GM18499 (cell line): Measurements from ENCODE around the gene IFFO2.

Experiments used
- ATAC-seq: cut with Tn5 transposase; IDR thresholded peaks from one replicate; pipeline ENCODE4 v1.9.1; 2021; ENCODE audit warnings: moderate number of reproducible peaks; ENCODE audit not compliant: insufficient read depth, unreplicated experiment

IFFO2 gene

DNA sequence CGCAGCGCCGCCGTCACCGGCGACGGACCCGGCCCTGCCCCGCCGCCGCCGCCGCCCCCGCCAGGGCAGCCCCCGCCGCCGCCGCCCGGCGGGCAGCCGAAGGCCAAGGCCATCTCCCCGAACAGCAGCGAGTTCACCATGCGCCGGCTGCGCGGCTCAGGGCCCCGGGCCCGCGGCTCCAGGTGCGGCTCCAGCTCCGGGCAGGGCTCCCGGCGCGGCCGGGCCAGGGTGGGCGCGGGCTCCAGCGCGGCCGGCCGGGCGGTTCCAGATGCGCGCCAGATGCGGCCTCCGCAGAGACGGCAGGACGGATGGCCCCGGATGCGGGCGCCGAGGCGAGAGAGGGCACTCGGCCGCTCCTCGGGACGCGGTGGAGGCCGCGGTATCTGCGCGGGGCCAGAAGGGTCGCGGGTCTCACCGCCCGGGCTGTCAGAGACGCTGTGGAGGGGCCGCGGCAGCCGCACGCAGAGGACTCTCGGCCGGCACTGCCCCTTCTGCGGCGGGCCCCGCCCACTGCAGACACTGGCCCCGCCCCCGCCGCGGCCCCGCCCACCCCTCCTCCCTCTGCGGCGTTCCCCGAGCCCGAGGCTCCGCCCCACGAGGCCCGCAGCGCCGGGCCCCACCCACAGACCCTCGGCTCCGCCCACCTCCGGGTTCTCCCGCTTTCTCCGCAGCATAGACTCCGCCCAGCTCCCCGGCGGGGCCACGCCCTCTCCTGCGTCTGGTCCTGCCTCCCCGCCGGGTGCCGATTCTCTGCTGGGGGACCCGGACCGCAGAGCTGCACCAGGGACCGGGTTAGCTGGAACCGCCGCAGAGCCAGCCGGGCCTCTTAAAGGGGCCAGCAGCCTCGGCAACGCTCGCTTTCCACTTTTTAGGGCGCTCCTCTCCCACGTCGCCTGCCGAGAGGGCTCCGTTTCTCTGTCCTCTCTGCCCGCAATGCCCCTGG, at the start of gene IFFO2:
Gene IFFO2 (minus strand): TSS at position 484 of the 943 bp plus-strand sequence. CDS start 344 bp downstream, at position 140.
- ATAC-seq = no peak

DNA sequence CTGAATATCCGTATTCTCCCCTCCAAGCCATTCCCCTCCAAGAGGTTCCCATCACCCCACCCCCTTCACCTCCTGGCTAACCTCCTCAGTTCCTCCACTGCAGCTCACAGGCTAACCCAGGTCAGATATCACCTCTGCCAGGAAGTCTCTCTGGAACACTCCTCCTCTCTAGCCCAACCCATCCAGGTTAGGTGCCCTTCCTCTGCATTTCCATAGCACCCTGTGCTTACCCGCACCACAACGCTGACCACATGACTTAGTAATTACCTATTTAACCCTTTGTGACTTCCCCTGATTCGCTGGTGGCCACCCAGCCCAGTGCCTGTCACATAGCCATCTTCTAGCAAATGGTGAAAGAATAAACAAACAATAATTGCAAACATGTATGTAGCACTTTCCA, 49.5 kb upstream of the IFFO2 start:
- ATAC-seq = no peak

DNA sequence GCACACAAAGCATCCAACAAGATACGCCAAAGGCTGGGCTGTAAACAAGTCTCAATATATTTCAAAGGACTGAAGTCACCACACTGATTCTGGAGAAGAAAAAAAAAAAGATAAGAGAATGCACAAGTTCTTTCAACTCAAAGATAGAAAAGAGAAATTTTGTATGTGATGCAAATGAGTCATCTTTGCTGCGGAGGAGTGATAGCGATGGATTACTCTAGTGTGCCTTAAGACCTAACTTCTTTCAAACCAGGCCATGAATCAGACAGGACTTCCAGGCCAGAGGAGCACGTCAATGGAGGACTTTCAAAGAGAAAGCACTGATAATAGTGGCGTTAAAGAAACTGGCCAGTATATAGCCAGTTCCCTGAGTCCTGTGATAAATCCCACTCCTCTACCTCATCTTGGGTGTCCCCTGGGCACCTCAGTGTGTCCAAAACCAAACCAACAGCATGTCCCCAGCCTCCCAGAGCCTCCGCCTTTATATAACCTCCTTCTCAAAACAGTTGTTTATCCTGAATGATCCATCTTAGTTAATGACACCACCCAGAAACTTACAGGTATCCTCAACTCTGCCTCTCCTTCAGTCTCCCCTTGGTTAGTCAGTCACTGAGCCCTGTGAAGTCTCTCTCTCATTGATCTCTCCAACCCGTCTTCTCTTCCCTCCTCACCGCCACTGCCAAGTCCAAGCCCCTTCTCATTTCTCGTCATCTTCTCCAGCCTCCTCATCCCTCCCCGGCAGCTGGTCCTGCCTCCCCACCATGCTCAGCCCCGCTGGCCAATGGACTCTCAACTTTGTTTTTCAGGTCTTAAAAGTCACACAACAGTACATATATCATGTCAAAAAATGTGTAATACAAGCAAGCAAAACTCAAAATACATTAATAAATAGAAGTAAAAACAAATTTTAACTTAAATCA, 47.2 kb upstream of the IFFO2 start:
- ATAC-seq = no peak

DNA sequence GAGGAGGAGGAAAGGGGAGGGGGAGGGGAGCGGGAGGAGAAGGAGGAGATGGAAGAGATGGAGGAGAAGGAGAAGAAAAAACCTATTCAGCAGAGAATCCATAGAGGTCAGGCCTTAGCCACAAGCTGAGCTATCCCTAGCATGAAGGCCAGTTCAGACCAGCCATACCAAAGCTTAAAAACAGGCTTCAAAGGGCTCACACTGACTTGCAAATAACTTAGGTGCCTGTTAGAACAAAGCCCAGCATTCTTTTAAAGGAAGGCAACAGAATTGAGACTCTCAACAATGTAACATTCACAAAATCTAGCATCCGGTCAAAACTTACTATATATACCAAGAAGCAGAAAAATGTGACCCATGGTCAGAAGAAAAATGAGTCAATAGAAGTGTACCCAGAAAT, 43.6 kb upstream of the IFFO2 start:
- no peak for ATAC-seq

DNA sequence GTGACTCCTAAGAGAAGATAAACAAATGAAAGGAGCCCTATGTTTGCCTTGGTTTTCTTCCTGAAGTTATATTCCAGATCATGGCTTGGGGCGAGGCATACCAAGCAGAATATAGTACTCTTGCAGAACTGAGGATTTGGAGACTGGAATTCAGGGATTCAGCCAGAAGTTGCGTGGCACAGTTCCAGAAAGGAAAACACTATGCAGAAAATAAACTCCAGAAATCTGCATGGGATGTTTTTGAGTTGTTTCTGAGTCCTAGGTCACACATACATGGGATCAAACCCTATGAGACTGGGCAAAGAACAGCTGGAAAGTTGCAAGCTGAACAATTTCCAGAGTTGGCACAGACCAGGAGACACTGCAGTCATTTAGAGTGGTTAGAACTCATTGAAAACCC, 42.9 kb upstream of the IFFO2 start:
- ATAC-seq = no peak

DNA sequence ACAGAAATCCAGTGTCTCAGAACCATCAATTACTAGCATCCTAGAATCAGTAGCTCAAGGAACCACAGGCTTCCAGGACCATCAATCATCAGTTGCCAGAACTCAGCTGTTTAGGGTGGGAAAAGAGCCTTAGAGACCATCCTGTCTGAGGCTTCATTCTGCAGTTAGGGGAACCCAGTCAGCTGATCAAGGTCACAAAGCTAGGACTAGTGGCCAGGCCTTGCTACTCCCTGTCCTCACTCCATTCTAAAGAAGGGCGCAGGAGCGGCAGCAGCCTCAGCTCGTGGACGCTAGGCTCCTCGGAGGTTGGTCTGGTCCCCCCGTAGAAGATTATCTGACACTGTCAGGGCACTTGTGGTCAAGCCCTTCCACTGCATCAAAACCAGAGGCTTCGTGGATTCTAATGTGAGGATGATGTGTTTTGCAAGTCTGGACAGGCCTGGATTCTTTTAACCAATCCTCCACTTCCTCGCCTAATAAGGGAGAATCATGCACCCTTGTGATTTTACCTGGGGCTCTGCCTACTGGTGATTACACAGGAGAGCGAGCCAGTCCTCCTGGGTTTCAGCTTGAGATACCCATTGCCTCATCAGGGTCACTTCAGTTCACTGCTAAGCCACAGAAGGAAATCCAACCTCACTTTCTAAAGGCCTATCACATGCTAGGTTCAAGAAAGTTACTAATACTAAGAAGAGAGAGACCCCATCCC, 41.7 kb upstream of the IFFO2 start:
- no peak for ATAC-seq

DNA sequence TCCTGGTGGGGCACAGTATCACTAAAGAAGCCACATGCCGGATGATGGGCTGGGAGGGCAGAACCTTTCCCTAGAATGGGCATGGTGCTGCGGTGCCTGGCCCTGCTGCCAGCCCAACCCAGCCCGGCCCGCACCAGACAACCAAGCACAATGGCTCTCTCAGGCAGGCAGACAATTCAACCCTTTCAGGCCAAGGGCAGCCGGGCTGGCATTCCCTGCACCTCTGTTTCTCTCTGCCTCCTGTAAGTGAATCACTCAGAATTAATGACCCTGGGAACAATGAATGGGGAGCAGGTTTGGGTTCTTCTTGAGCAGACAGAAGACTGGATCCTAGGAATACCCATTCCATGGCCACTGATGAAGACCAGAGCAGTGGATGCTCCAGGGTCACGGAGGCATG, 41.0 kb upstream of the IFFO2 start:
- ATAC-seq = no peak

DNA sequence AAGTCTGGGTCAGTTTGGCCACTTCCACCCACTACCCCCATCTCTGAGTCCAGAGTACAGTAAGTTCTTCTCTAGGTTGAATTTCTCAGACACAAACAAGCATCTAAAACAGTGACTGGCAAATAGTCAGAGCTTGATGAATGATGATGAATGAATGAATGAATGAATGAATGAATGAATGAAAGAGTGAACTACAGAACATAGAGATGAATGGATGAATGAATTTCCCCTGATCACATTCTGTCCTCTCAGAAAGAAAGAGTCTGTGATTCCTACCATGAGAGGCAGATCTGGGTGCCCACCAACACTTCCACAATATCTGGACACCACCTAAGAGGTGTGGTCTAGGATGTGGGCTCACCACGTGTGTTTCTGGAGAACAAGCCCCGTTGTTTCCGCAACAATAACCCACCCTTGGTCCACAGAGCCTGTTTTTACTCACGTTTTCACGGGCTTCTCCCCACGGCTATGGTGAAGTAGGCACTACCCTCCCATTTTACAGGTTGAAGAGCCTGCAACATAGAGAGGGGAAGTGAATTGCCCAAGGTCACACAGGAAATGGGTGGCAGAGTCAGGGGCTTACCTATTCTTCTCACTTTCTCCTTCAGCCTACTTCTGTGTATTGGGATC, 40.2 kb upstream of the IFFO2 start:
- ATAC-seq = no peak

DNA sequence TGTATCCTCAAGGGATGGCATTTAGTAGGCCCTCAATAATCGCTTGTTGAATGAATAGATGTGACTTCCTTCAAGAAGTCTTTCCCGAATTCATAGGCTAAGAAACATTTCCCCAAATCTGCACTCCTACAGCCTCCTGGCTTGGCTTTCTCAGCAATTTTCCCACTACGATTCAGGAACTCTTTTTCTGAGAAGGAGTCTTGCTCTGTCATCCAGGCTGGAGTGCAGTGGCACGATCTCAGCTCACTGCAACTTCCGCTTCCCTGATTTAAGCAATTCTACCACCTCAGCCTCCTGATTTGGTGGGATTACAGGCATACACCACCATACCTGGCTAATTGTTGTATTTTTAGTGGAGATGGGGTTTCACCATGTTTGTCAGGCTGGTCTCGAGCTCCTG, 37.9 kb upstream of the IFFO2 start:
- ATAC-seq = no peak

DNA sequence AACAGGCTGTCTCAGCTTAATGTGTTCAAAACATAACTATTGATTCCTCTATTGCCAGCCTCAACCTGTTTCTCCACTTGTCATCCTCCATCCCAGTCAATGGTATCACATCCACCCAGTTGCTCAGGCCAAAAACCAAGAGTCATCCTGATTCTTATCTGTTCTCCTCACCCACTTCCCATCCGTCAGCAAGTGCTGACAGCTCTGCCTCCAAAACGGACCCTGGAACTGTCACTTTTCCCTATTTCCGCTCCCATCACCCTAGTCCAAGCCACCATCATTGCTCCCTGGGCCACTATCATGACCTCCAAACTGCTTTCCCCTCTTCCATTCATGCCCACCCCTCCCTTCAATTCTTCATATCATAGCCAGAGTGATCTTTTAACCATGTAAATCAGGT, 36.2 kb upstream of the IFFO2 start:
- ATAC-seq = no peak

DNA sequence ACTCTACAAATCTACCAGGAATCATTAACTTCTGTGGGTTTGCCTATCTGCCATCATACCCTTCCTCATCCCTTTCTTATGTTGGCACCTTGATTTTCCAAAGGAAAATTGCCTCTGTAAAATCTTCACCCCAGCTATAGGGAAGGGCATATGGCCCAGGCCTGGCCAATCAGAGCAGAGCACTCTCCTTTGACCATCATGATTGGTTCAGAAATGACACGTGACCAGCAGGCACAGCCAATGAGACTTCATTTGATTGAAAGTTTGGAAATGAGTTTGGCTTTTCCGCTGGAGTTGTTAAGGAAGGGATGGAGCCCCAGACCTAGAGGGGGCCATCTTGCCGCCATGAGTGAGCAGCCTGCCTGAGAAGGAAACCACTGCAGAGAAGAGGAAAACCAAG, 35.1 kb upstream of the IFFO2 start:
- ATAC-seq = no peak

DNA sequence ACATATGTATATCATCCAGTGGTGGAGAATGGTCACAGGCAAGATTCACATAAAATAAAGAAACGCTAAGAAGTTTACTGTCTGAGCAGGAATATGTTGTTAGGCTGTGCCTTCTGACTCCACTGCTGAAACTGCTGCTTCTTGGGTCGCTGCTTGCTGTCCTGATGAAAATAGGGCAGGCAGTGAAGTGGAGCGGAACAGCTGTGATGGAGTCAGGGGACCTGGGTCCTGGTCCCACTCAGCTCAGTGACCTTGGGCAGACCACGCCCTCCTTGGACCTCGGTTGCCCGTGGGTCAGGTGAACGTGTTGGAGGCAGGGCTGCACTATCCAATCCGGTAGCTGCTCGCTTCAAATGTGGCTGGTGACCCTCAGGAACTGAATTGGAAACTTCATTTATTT, 33.4 kb upstream of the IFFO2 start:
- ATAC-seq = no peak

DNA sequence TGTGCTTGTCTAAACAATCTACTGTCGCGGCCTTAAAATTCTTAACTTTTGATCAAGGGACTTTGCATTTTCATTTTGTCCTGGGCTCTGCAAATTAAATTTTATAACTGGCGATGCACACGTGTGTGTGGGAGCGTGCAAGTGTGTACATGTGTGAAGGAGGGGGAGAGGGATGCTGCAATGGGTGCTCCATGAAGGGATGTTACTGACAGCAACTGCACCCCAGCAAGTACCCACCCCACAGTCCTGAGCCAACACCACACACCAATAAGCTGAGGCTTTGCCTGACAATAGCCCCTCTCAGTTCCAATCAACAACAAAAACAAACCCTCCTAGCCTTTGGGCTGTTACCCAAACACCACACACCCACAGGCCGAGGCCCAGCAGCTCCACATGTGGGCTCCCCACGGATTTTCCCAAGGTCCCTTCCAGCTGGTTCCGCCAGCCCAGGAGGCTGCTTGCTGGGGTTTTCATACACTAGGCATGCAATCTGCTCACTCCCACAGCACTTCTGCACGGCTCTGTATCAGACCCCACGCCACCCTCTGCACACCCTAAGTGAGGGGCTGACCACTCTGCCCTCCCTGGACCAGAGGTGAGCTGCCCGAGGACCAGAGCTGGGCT, 32.8 kb upstream of the IFFO2 start:
- no peak for ATAC-seq

DNA sequence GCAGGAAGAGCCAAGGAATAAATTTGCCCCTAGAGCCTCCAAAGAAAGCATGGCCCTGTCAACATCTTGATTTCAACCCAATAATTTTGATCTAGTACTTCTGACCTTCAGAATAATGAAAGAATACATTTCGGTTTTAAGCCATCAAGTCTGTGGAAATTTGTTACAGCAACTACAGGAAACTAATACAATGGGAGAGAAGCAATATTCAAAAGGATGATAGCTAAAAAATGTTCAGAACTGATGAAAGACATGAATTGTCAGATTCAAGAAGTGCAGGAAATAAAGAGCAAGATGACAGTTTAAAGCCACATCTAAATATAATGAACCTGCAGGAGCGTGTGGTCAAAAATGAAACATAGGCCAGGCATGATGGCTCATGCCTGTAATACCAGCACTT, 24.8 kb upstream of the IFFO2 start:
- no peak for ATAC-seq

DNA sequence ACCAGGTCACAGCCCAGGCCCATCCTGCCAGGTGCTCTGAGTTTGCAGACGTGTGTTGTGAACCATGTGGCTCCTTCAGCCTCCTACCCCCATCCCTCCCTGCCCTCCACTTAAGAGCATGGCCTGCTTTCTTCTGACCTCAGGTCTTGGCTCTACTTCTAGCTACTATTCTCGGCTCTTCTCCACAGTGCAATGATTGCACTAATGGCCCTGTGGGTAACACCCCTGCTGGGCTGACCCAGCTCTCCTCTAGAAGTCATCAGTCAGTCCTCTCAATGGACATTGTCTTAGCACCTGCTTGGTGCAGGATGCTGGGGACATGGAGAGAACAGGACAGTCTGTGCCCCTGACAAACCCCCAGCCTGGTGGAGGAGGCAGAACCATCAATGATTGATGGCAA, 22.2 kb upstream of the IFFO2 start:
- ATAC-seq = no peak

DNA sequence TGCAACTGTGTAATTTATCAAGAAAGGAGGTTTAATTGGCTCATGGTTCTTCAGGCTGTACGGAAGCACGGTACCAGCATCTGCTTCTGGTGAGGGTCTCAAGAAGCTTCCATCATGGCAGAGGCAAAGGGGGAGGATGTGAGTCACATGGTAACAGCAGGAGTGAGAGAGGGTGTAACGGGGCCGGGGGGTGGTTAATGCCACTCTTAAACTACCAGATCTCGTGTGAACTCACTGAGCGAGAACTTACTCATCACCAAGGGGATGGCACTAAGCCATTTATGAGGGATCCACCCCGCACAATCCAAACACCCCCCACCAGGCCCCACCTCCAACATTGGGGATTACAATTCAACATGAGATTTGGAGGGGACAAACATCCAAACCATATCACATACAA, 21.0 kb upstream of the IFFO2 start:
- no peak for ATAC-seq

DNA sequence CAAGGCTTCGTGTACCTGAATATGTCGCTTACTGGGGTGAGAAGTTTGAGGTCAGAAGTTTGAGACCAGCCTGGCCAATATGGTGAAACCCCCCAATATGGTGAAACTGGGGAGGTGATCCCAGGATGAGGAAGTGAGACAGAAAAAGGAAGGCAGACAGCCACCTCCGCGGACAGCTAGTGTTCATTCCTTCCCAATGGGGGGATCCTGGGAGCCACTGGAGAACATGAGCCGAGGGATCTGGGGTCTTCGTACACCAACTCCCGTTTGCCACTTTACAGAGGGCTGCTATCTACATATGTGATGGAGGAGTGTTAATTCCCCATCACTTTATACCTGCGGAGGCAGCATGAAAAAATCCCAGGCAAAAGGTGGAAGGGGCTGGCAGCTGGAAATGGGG, 19.6 kb upstream of the IFFO2 start:
- ATAC-seq = no peak

DNA sequence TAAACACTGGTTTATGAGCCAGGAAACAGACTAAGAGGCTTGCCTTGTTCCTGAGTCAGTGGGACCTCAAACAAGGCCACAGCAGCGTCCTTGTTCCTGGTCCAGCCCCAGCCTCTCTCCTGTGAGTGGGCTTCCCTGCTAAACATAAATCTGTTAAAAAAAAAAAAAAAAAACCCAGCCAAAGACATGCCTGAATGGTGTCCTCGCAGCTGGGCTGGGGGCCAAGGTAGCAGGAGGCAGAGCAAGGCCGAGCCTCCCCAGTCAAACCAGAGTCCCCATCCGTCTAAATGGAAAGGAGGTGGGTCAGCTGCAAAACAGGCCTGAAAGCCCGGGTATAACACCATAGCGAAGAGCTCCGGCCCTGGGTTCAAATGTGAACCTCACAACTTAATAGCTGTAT, 18.1 kb upstream of the IFFO2 start:
- no peak for ATAC-seq

DNA sequence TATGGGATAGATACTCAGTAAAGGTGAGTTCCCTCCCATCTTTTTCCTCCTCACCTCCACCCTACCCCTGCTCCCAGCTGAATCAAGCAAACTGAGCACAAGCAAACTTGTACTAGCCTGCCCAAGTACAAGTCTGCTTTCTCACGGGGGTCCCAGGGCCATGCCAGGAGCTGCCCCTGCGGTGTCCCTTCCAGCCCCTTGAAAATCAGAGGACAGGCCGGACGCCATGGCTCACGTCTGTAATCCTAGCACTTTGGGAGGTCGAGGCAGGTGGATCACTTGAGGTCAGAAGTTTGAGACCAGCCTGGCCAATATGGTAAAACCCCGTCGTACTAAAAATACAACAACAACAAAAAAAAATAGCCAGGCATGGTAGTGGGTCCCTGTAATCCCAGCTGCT, 17.5 kb upstream of the IFFO2 start:
- no peak for ATAC-seq

DNA sequence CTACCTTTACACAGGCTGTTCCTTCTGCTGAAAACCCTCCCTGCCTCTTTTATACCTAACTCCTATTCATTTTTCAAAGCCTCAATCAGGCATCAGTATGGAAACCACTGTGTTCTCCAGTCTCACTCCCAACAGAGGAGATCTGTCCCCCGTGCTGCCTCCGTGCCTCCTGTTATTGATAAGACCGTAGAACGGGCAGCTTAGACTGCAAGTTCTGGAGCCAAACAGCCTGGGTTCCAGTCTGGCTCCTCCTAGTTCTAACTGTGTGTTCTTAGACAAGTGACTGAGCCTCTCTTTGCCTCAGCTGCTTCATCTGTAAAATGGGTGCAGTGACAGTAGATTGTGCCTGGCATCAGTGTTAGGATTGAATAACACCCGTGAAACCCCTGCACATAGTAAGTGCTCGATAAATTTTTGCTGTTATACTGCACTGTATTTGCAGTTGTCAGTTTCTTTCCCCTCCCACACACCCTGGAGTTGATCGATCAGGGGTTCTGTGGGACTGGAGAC, 17.0 kb upstream of the IFFO2 start:
- no peak for ATAC-seq
